IPS-15b (cell line): ENCODE measurements around the gene PMEPA1.

Source experiments
- H3K27me3 ChIP-seq: one replicate; pipeline ENCODE4 v1.6.1; 2013; ENCODE audit warnings: low read length; ENCODE audit not compliant: control insufficient read depth, insufficient read depth
- H3K36me3 ChIP-seq: one replicate; pipeline ENCODE4 v1.6.1; 2013; ENCODE audit warnings: low read length; ENCODE audit not compliant: control insufficient read depth, insufficient read depth
- H3K4me1 ChIP-seq: one replicate; pipeline ENCODE4 v1.6.1; 2013; ENCODE audit warnings: mild to moderate bottlenecking, low read length; ENCODE audit not compliant: control insufficient read depth, insufficient read depth
- H3K4me3 ChIP-seq: one replicate; pipeline ENCODE4 v1.5.1; 2013; ENCODE audit warnings: low read depth, low read length
- H3K9ac ChIP-seq: one replicate; pipeline ENCODE4 v1.6.1; 2013; ENCODE audit warnings: low read depth, mild to moderate bottlenecking, low read length
- H3K9me3 ChIP-seq: one replicate; pipeline ENCODE4 v1.6.1; 2013; ENCODE audit warnings: mild to moderate bottlenecking, low read length; ENCODE audit not compliant: control insufficient read depth, insufficient read depth

Gene PMEPA1

GRCh38 chr20:57654998-57655808 lies 54.6 kb downstream of the PMEPA1 start:
- Histone ChIP-seq H3K4me1 (peaks cover 2% of the 10 kb centered on the region), H3K4me3 (no peak overlapping the region), H3K9me3 (no peaks in the 10 kb centered on the region), H3K9ac (no peak overlapping the region), H3K27me3 (no peaks in the 10 kb centered on the region), H3K36me3 (peaks cover 16% of the 10 kb centered on the region)

GRCh38 chr20:57654363-57654997 lies 55.3 kb downstream of the PMEPA1 start:
- H3K4me3 ChIP-seq = no peak overlapping the region
- H3K9me3 ChIP-seq = no peaks in the 10 kb centered on the region
- H3K36me3 ChIP-seq = peaks cover 16% of the 10 kb centered on the region
- H3K4me1 ChIP-seq = peaks cover 2% of the 10 kb centered on the region
- no peaks in the 10 kb centered on the region for H3K27me3 ChIP-seq
- no peak overlapping the region for H3K9ac ChIP-seq

- Histone ChIP-seq H3K4me1 (peaks cover 2% of the 10 kb centered on the region), H3K36me3 (peaks cover 14% of the 10 kb centered on the region), H3K4me3 (no peak overlapping the region), H3K27me3 (no peaks in the 10 kb centered on the region), H3K9me3 (no peaks in the 10 kb centered on the region), H3K9ac (no peak overlapping the region)
These were observed 55.9 kb downstream of the PMEPA1 start for GRCh38 chr20:57653910-57654309.

- H3K4me3 ChIP-seq = no peak overlapping the region
- H3K27me3 ChIP-seq = no peaks in the 10 kb centered on the region
- no peak overlapping the region for H3K9ac ChIP-seq
- H3K4me1 ChIP-seq = peaks cover 2% of the 10 kb centered on the region
- peaks cover 14% of the 10 kb centered on the region for H3K36me3 ChIP-seq
- no peaks in the 10 kb centered on the region for H3K9me3 ChIP-seq
These were observed 56.3 kb downstream of the PMEPA1 start for GRCh38 chr20:57653546-57653900.

GRCh38 chr20:57652606-57653545 lies 56.9 kb downstream of the PMEPA1 start:
- H3K36me3 ChIP-seq = peaks cover 14% of the 10 kb centered on the region
- H3K9ac ChIP-seq = no peak overlapping the region
- H3K4me3 ChIP-seq = no peak overlapping the region
- peaks cover 2% of the 10 kb centered on the region for H3K4me1 ChIP-seq
- H3K9me3 ChIP-seq = no peaks in the 10 kb centered on the region
- H3K27me3 ChIP-seq = no peaks in the 10 kb centered on the region

GRCh38 chr20:57651881-57652605 lies 57.8 kb downstream of the PMEPA1 start:
- H3K4me3 ChIP-seq = no peak overlapping the region
- H3K36me3 ChIP-seq = peaks cover 9% of the 10 kb centered on the region
- peaks cover 2% of the 10 kb centered on the region for H3K4me1 ChIP-seq
- no peak overlapping the region for H3K9ac ChIP-seq
- no peaks in the 10 kb centered on the region for H3K9me3 ChIP-seq
- no peaks in the 10 kb centered on the region for H3K27me3 ChIP-seq

GRCh38 chr20:57650756-57651483 lies 58.9 kb downstream of the PMEPA1 start:
- no peaks in the 10 kb centered on the region for H3K27me3 ChIP-seq
- H3K4me1 ChIP-seq = peaks cover 2% of the 10 kb centered on the region
- H3K36me3 ChIP-seq = peaks cover 9% of the 10 kb centered on the region
- H3K9ac ChIP-seq = no peak overlapping the region
- H3K9me3 ChIP-seq = no peaks in the 10 kb centered on the region
- H3K4me3 ChIP-seq = no peak overlapping the region

GRCh38 chr20:57650266-57650665 lies 59.5 kb downstream of the PMEPA1 start:
- H3K4me1 ChIP-seq = peaks cover 2% of the 10 kb centered on the region
- H3K36me3 ChIP-seq = peaks cover 9% of the 10 kb centered on the region
- no peak overlapping the region for H3K4me3 ChIP-seq

GRCh38 chr20:57649617-57650015 lies 60.2 kb downstream of the PMEPA1 start:
- Histone ChIP-seq H3K27me3 (no peaks in the 10 kb centered on the region), H3K4me1 (peaks cover 2% of the 10 kb centered on the region), H3K36me3 (peaks cover 9% of the 10 kb centered on the region), H3K9ac (no peak overlapping the region), H3K4me3 (no peak overlapping the region), H3K9me3 (no peaks in the 10 kb centered on the region)

More at GRCh38 chr20:57650266-57650665, 59.5 kb downstream of the PMEPA1 start:
- no peak overlapping the region for H3K9ac ChIP-seq
- H3K27me3 ChIP-seq = no peaks in the 10 kb centered on the region
- H3K9me3 ChIP-seq = no peaks in the 10 kb centered on the region

- Histone ChIP-seq H3K27me3 (no peaks in the 10 kb centered on the region), H3K36me3 (peaks cover 9% of the 10 kb centered on the region), H3K9ac (no peak overlapping the region), H3K4me3 (no peak overlapping the region), H3K4me1 (no peaks in the 10 kb centered on the region), H3K9me3 (no peaks in the 10 kb centered on the region)
These were observed 60.8 kb downstream of the PMEPA1 start for GRCh38 chr20:57648878-57649616.
